Adrenal gland (tissue), 12 donors: ENCODE measurements around the gene ATOX1. TPM values are rescaled to one million over a fixed set of nuclear protein-coding genes. Genes with fewer than 3 reads are reported as not detected.

Experiments
- DNase-seq, 7 donors: peaks; one replicate each; pipeline ENCODE4 v3.0.0-alpha.2; 2019 to 2020
- H3K27ac ChIP-seq, 5 donors: fragments of 200-600 bp; sonication (generic) in 4 of 5; 1 replicate in 3 of 5; 2 replicates in 2 of 5; pipeline versions ENCODE4 v1.5.1 to v1.8.0; 2016 to 2020; ENCODE audit warnings: mild to moderate bottlenecking in 1 of 5
- H3K27me3 ChIP-seq: fragments of 200-600 bp; 2 replicates; pipeline ENCODE4 v1.8.0; 2021
- H3K36me3 ChIP-seq, 2 donors: fragments of 200-600 bp; replicated peaks in 1 of 2; 1 replicate in 1 of 2; 2 replicates in 1 of 2; pipeline versions ENCODE4 v1.5.1 to v1.8.0; 2018 to 2022
- H3K4me1 ChIP-seq, 2 donors: fragments of 200-600 bp; replicated peaks in 1 of 2; 1 replicate in 1 of 2; 2 replicates in 1 of 2; pipeline versions ENCODE4 v1.5.1 to v1.8.0; 2018 to 2021
- H3K4me3 ChIP-seq, 4 donors: fragments of 200-600 bp; sonication (generic) in 3 of 4; one replicate each; pipeline ENCODE4 v1.5.1; 2016 to 2018
- H3K9me3 ChIP-seq, 3 donors: fragments of 200-600 bp; sonication (generic) in 1 of 3; replicated peaks in 1 of 3; 1 replicate in 2 of 3; 2 replicates in 1 of 3; pipeline versions ENCODE4 v1.5.1 to v1.8.0; 2016 to 2021
- CTCF ChIP-seq, 6 experiments: fragments of 450-650 bp in 4 of 6; fragments of 200-600 bp in 2 of 6; sonication (generic) in 1 of 6; IDR thresholded peaks; 1 replicate in 5 of 6; 2 replicates in 1 of 6; pipeline versions ENCODE4 v1.5.1 to v1.8.0; 2016 to 2021; ENCODE audit warnings: antibody characterized with exemption in 6 of 6, mild to moderate bottlenecking in 2 of 6, moderate library complexity in 1 of 6
- POLR2A ChIP-seq, 2 donors: fragments of 450-650 bp; IDR thresholded peaks; one replicate each; pipeline ENCODE4 v1.6.1; 2017; ENCODE audit warnings: antibody characterized with exemption in 2 of 2, mild to moderate bottlenecking in 2 of 2, moderate library complexity in 1 of 2
- WGBS, 4 donors: extraction: QIAGEN DNeasy Blood & Tissue Kit in 2 of 4; methylation state at CpG; one replicate each; pipeline versions ENCODE4 v1.1.5 to v1.1.7; 2013 to 2017; 5-methylcytosine and 5-hydroxymethylcytosine counted together
- intact Hi-C, 2 donors: fragments of 100-400 bp; cut with DNase I; formaldehyde crosslinking; loops; one replicate each; pipeline versions ENCODE4 v1.14.1 to v1.15.0; 2022 to 2023
- polyA plus RNA-seq, 3 donors: library from polyadenylated mRNA; stranded (reverse); fragments of 200-250 nt in 2 of 3; fragments of 350-450 nt in 1 of 3; fragmentation: Illumina TruSeq in 1 of 3; extraction: RNeasy Lipid Tissue Mini Kit (QIAGEN cat#74804) in 1 of 3; gene quantifications; one replicate each; pipeline ENCODE4 v1.2.3, GENCODE V29; 2013 to 2014
- small RNA-seq, 2 donors: library from RNA; depleted of rRNA; stranded (forward); fragments of <200 nt; gene quantifications; one replicate each; pipeline ENCODE3, GENCODE V24; 2016
- total RNA-seq, 9 donors: library from RNA; depleted of rRNA in 4 of 9; stranded (reverse); fragments of >200 nt in 4 of 9; fragments of 120-200 nt in 1 of 9; fragmentation: NEBNext Ultra II Directional in 1 of 9; extraction: Animal tissue kit (Norgen Biotek cat#: 25700) in 1 of 9; gene quantifications; one replicate each; pipeline versions ENCODE4 v1.1.0 to v1.2.4, GENCODE V29; 2013 to 2023
- donor health status: healthy with polysubstance abuse.
- donor health status: Bipolar disorder and iron deficiency.
- donor health status: DM: yes; HTN: yes; CAD: no.
- donor health status: DM: no; HTN: no; CAD: no.
- donor health status: DM: no; HTN: no; CAD: no.
- donor health status: DM: yes; HTN: yes; CAD: no.

Gene ATOX1
- total and polyA plus RNA-seq, 12 donors = 97.5 to 291 (median 133) TPM

GRCh38 chr5:151695464-151695863 lies 63.0 kb downstream of the ATOX1 start:
- intact Hi-C loops = no loop called here
- no peaks in the 10 kb centered on the region for H3K9me3 ChIP-seq
- H3K4me1 ChIP-seq = peaks cover 17 to 55% of the 10 kb centered on the region in 2 donors
- DNase-seq = no peak
- peak overlapping the region in 3 of 5 donors; percentile 77 to 88 (median 85) for H3K27ac ChIP-seq
- H3K36me3 ChIP-seq = no peaks in the 10 kb centered on the region
- H3K4me3 ChIP-seq = no peak overlapping the region
- whole genome bisulfite sequencing, 4 donors = 73 to 100% (median 95%) methylated on average over 1 of the region's 1 CpG
- H3K27me3 ChIP-seq = no peaks in the 10 kb centered on the region
- TF ChIP-seq POLR2A (IDR thresholded peaks at IDR 0.05) (no peak), CTCF (IDR thresholded peaks at IDR 0.05) (no peak)

GRCh38 chr5:151694035-151694485 lies 64.4 kb downstream of the ATOX1 start:
- TF ChIP-seq CTCF (IDR thresholded peaks at IDR 0.05) (no peak), POLR2A (IDR thresholded peaks at IDR 0.05) (no peak)
- no peak overlapping the region for H3K4me3 ChIP-seq
- intact Hi-C loops = no loop called here

More at GRCh38 chr5:151694035-151694485, 64.4 kb downstream of the ATOX1 start:
- H3K4me1 ChIP-seq = peaks cover 10 to 41% of the 10 kb centered on the region in 2 donors
- DNase-seq = peak; percentile 82 to 95 (median 91)
- peak overlapping the region; percentile 5 to 86 (median 68) for H3K27ac ChIP-seq
- H3K9me3 ChIP-seq = no peaks in the 10 kb centered on the region
- no peaks in the 10 kb centered on the region for H3K27me3 ChIP-seq
- WGBS, 4 donors = 41 to 51% (median 48%) methylated on average over 3 of the region's 3 CpGs
- no peaks in the 10 kb centered on the region for H3K36me3 ChIP-seq

Small RNAs within 50 kb of the gene (small RNA-seq; reads per million reads assigned to genes)
- 0 reads per million in 2 donors for gene RN7SKP232

Other genes starting within 250 kb of the ATOX1 start
- under 1 TPM in 3 of 9 donors, not detected in 6; under 0.01 to 0.06 (median 0.03) TPM for gene FAT2, start 167.3 kb downstream of the ATOX1 start, total RNA-seq
- under 1 TPM in 2 of 3 donors, not detected in 1; under 0.01 to 0.08 TPM for gene FAT2, start 167.3 kb downstream of the ATOX1 start, polyA plus RNA-seq
- 1,000 to 10,000 TPM in 5 of 9 donors, 100 to 1,000 TPM in 4; 478 to 4,554 (median 1,462) TPM for gene SPARC, start 71.7 kb downstream of the ATOX1 start, total RNA-seq
- gene SPARC, start 71.7 kb downstream of the ATOX1 start, polyA plus RNA-seq = 1,000 to 10,000 TPM in 1 of 3 donors, 100 to 1,000 TPM in 2; 145 to 2,674 (median 298) TPM
- 100 to 1,000 TPM in 5 of 9 donors, 10 to 100 TPM in 4; 61.4 to 167 (median 130) TPM for gene G3BP1, start 13.3 kb upstream of the ATOX1 start, total RNA-seq
- gene G3BP1, start 13.3 kb upstream of the ATOX1 start, polyA plus RNA-seq = 10 to 100 TPM; 11.5 to 90.3 (median 13.0) TPM
- 1 to 10 TPM in 2 of 9 donors, under 1 TPM in 1, not detected in 6; 0.53 to 2.7 (median 1.4) TPM for gene GLRA1, start 166.2 kb upstream of the ATOX1 start, total RNA-seq
- gene GLRA1, start 166.2 kb upstream of the ATOX1 start, polyA plus RNA-seq = 1 to 10 TPM in 1 of 3 donors, under 1 TPM in 1, not detected in 1; 0.40 to 1.3 TPM